Activated T-helper 9 cell treated with anti-CD3 and anti-CD28 coated beads, Interleukin-2, amount 50 U/mL, for 16 hours (primary cell): Measurements from ENCODE around the gene ANAPC10.
"Not testable (repeated sequence)": the region's sequence is repeated elsewhere in the genome, so short reads cannot be mapped to it uniquely, and the experiment has no call there.

ENCODE experiments used
- DNase-seq: peaks from one replicate; pipeline ENCODE4 v3.0.0-alpha.2; 2020; ENCODE audit warnings: low read depth

The ANAPC10 gene, protein sequence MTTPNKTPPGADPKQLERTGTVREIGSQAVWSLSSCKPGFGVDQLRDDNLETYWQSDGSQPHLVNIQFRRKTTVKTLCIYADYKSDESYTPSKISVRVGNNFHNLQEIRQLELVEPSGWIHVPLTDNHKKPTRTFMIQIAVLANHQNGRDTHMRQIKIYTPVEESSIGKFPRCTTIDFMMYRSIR

DNA sequence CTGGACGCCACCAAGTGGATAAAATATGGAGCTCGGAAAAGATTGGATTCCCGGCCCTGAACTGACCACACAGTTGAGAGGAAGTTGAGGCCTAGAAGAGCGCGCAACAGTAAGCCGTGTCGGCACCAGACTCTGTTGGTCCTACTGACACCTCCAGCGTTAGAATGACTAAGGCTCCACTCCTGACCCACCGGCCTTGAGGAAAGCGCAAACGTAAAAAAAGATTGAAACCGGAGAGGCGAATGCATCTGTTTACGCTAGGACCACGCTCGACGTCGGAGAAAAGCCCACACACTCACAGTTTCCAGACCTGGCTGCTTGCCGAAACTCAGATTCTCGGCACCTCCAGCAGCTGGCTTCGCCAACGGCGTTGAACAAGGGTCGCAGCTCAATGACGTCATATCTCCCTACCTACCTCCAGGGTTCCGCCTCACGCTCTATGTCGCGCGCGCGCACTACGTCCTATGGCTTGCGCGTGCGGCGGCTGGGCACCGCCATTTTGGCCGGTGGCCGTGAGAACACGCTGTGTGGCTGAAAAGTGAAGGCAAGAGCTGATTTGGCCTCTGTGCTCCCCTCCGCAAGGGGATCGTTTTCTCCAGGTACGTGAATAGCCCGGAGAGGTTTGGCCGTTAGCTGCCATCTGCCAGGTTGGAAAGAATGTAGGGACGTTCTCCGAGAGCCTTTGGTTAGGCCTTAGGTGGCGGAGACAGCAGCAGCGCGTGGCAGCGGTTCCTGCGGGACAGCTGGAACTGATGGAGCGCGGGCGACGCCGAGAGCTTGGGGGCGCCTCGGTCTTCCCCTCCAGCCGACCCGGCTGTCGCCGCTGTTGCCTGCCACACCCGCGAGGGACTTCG, at the start of gene ANAPC10, which contains the start of gene ABCE1:
TSS of gene ANAPC10 (minus strand) at position 376 of the 854 bp plus-strand sequence. CDS start 2,097 bp downstream, outside the sequence.
TSS of gene ABCE1 (plus strand) at position 491 of the 854 bp plus-strand sequence. CDS start 6,102 bp downstream, outside the sequence.
- peak; percentile 94 for DNase-seq

DNA sequence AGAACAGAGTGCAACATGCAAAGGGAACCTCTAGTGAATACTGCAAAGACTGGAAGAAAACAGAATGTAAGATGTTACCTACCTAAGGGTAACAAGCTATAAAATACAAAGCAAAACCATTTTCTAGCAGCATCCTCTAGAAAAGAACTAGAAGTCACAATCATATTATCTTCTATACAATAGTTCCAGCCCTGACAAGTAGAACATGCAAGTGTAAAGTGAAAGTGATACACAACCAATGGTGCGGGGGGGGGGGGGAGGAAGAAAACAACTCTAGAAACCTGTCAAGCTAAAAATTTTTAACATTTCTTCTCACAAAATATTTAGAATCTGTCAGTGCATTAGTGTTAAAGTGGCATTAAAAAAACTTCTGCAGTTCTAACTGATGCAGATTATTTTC, 38.2 kb upstream of the ANAPC10 start:
- DNase-seq = not testable (repeated sequence)

DNA sequence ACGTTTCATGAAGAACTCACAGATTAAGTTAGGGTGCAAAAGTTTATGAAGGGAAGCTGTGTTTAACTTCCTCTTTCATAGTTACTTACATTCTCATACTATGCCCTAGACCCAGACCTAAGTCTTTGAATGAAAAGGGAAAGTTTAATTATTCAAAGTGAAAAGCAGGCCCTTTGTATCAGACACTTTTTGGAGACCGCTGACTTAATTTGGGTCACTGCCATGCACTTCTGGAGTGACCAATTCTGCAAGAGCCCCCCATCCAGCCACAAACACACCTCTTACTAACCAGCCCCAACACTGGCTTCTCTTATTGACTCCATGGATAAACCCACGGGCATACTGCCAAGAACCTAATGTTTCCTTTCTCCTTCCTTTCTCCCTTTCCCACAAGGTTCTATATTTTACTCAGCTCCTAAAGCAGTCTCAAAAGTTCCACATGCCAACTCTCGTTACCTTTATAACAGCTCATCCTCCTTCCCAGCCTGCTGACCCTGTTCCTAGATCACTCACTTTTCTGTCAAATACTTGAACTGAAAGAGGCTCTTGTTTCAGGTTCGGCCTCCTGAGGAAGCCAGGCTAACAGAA, 34.6 kb upstream of the ANAPC10 start:
- DNase-seq = no peak

DNA sequence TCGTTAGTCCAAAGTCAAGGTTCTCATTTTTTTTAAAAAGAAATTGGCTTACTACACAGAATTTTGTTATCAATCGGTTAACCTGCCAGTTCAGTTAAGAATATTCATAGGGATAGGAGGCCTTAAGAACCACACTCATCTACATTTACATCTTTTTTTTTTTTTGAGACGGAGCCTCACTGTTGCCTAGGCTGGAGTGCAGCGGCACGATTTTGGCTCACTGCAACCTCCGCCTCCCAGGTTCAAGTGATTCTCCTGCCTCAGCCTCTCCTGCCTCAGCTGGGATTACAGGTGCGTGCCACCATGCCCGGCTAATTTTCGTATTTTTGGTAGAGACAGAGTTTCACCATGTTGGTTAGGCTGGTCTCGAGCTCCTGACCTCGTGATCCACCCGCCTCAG, 33.9 kb upstream of the ANAPC10 start:
- DNase-seq = no peak

DNA sequence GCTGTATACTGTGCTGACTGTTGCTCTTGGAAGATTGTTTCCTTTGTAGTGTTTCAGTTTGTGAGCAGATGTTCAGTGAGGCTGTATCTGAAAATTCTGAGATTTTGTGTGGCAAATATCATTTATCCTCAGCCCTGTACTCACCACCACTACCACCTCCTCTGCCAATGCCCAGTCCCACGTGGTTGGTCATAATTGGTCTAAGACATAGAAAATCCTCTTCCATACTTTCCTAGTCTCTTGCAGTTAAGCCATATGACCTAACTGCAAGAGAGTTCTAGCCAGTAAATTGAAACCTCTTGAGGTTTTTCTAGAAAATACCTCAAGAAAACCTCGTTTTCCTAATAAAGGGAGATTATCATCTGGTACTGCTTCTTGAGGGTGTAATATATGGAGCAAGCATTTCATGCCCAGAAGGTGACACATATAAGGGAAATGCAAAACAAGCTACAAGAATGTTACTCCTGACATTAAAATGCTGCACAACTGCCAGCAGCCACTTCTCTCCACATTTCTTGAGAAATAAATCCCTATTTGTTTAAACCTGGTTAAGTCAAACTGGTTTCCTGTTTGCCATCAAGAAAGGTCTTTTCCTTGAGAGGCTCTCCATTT, 32.9 kb upstream of the ANAPC10 start:
- no peak for DNase-seq

DNA sequence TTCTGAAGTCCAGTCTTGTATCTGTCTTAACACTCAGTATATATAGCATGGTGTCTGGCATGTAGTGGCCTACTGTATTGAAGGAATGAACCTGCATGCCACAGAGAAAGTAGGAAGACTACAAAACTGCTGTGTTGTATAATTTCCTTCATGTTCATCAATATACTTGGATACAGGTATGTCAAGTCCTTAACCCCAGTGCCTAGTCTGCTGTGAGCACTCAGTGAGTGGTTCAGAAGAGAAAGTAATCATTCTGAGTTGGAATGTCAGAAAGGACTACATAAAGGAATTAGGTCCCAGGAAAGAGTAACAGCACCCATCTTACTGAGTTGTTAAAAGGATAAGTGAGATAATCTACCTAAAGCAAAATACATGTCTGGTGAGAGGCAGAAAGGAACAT, 32.1 kb upstream of the ANAPC10 start:
- no peak for DNase-seq

DNA sequence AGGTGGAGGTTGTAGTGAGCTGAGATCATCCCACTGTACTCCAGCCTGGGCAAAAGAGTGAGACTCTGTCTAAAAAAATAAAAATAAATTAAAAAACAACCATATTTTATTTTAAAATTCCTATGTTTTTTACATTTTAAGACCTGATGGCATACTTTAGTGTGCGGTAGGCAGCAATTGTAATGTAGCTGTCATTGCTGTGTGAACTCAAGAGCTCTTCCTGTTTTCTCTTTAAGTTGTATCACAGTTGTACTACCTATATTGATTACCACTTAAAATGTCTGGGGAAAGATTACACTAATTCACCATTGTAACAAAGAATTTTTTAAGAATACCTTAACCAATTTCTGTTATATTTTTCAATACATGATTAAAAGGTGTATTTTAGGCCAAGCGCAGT, 27.4 kb upstream of the ANAPC10 start:
- no peak for DNase-seq

DNA sequence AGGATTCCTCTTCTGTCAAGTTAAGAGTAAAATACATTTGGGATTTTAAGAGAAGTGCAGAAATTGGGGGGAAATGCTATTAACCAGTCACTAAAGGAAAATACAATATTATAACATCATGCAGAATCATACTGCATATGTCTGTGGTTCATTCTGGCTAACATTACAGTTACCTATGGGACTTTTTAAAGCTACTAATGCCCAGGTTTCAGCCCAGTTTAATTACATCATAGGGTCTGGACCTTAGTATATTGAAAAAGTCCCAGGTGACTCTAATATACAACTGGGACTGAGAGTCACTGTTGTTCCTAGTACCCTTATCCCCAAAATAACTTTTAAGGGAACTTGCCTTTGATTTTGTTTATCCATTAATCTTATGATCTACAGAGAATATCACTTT, 10.1 kb upstream of the ANAPC10 start:
- DNase-seq = no peak

DNA sequence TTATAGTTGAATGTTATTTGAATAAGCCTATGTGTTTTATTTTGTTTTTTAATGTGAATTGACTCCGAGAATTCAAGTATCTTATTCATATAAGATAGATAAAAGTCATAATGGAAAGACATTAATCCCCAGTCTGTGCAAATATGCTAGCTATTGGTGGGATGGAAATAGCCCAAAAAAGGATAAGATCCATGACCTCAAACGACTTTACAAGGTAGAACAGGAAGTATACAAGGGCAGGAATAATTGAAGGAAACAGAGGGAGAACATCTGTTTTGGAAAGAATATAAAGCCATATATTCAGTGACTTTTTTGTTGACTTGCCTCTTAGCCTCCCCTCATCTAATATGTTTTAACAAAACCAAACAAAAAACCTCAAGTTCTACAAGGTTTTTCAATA, 9.1 kb upstream of the ANAPC10 start:
- no peak for DNase-seq

DNA sequence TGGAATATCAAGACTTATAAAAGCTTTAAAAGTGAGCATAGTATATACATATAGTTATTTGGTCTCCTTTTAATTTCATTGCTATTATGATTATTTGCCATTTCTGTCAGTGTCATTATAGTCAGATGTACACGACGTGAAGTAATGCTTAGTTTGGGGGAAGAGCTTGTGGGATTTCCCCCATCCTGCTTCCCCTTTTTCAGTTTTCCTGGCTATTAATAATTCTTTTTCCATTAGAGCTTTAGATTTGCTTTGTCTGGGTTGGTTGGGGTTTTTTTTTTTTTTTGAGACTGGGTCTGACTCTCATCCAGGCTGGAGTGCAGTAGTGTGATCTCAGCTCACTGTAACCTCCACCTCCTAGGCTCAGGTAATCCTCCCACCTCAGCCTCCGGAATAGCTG, 5.5 kb upstream of the ANAPC10 start:
- no peak for DNase-seq

DNA sequence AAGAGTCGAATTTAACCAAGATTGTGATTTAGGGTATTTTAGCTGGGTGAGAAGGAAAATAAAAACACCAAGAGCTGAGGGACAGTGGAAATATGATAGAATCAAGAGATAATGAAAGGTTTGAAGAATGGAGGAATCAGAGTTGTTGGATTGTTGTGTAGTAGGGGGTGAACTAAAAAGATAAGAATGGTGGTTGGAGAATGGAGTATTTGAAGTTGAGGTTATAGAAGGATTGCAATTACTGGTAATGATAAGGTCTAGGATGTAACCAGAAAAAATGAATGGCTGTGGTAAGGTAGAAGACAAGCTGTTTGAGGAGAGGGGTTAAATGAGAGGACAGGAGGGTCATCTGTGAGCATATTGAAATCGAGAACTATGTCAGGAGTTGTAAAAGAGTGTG, 4.6 kb upstream of the ANAPC10 start:
- no peak for DNase-seq

DNA sequence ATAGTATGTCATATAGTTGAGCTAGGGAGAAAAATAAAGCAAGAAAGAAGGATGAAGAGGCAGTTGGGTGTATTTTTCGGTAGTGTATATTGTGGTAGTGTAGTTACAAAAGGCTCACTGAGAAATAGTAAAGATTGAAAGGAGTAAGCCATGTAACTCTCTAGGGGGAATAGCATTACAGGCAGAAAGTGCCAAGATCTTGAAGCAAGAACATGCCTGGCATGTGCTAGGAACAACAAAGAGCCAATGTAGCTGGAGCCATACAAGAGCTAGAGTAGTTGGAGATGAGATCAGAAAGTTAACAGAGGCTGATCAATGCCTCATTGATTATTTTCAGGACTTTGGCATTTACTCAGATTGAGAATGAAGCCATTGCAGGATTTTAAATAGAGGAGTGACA, 3.1 kb upstream of the ANAPC10 start:
- DNase-seq = no peak

DNA sequence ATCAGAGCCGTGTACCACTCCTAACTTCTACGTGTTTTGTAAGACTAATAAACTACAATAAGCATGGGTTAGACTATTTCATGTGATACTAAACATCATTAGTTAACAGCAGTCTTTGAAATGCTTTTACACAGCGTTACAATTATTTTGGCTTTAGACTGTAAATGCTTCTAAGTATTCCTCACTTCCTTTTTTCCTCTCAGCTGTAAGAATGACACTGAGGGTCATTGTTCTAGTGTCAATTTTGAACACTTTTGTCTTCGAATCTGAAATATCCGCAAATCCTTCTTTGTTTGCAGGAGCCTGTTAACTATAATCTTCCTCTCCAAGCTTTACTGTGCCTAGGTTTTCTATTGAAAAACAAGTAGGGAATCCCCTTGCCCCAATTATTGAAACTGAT, 1.7 kb upstream of the ANAPC10 start:
- DNase-seq = no peak

DNA sequence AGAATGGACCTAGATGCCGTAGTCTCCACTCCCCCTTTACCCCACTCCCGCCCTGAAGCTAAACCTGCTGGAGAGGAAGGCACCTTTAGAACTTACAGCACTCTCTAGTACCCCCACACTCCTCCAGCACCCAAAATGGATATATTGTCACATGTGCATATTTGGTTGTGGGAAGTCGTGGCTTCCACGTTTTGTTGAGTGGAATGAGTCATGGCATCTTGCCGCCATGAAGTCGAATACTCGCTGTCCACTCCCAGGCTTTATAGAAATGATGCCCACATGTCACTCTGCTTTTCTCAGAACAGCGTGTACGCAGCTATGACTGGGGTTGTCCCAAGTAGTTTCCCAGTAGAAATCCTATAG, 660 bp upstream of the ANAPC10 start:
- DNase-seq = peak; percentile 24

DNA sequence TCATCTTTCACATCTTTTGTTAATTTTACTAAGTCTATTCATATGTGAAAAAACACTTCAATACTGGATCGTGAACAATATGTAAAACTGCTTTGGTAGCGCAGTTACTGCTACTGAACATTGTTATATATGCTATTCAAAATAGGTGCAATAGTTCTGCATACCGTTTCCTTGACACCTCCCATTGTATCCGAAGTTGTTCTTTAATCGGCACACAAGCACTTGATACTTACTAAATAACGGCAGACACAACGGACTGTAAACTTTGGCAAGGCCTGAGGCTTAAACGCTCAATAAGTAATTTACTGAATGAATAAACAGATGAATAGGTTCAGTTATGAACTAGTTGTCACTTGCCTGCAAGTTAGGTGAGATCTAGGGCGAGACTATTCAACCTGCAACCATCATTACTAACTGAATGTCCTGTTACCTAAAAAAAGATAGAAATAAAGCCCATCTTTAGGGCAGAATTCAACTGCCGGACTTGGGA, 620 bp downstream of the ANAPC10 start:
- DNase-seq = no peak

DNA sequence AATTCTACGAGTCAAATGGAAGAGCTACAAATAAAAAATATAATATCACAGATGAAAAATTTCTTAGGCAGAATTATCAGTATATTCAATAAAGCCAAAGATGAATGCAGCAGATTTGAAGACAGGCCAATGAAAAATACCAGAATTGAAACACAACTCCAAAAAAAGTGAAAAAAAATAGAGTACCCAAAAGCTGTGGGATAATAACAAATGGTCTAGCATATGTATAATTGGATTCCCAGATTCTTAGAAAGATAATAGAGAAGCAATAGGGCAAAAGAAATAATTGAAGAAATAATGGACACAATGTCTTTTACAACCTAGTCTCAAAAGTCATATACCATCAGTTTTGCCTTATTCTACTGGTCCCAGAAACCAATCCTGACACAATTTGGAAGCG, 4.4 kb downstream of the ANAPC10 start:
- no peak for DNase-seq

DNA sequence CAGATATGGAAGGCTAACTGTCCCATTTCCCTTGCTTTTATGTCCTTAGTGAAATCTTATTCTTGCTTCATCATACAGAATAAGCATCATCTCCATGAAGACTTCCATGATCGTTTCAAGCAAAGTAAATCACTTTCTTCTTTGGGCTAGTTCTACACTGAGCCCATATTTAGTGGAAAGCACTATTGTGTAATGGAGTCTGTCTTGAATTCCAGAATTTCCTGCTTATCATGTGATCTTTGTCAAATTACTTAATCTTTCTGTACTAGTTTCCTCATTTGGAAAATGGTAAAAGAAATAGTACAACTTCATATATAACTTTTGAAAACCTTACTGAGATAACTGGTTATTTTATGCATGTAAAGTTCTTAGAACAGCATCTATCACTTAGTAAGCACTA, 7.6 kb downstream of the ANAPC10 start:
- DNase-seq = no peak

DNA sequence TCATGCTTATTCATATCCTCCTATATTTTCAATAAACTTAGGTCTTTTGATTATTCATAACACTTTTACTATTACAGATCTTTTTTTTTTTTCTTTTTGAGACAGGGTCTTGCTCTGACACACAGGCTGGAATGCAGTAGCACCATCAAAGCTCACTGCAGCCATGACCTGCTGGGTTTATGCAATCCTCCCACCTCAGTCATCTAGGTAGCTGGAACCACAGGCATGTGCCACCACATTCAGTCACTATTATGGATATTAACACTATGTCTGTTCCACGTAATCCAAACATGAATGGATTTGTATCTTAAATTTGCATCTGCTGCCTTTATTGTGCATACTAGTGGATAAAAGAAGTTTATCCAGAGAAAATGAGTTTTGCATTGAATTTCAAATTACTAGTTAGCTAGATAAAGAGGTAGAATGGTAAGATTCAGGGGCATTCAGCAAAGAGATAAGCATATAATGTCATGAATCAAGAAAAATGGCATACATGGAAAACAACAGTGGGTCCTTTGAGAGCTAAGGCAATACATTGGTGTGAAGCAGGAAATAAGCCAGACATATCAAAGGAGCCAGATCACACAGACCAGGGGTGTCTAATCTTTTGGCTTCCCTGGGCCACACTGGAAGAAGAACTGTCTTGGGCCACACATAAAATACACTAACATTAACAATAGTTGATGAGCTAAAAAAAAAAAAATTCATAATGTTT, 13.9 kb downstream of the ANAPC10 start:
- DNase-seq = no peak

DNA sequence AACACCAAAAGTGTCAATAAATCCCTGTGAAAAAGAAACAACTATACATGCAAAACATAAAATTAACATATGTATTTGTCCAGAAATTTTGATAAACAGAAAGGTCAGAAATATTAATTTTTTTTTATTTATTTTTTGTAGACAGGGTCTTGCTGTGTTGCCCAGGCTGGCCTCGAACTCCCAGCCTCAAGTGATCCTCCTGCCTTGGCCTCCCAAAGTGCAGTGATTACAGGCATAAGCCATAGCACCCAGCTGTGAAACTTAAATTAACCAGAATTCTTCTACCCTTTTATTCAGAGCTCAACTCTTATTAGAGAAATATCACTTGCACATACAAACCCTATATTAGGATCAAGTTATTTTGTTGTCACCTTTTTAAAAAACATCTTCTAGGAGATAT, 16.2 kb downstream of the ANAPC10 start:
- DNase-seq = no peak

DNA sequence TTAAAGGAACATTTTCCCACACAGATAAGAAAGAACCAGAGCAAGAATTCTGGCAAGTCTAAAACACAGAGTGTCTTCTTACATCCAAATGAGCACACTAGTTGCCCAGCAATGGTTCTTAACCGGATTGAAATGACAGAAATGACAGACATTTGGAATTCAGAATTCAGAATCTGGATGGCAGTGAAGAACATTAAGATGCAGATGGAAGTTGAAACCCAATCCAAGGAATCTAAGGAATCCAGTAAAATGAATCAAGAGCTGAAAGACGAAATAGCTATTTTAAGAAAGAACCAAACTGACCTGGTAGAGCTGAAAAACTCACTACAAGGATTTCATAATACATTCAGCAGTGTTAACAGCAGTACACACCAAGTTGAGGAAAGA, 21.5 kb downstream of the ANAPC10 start:
- DNase-seq = no peak

DNA sequence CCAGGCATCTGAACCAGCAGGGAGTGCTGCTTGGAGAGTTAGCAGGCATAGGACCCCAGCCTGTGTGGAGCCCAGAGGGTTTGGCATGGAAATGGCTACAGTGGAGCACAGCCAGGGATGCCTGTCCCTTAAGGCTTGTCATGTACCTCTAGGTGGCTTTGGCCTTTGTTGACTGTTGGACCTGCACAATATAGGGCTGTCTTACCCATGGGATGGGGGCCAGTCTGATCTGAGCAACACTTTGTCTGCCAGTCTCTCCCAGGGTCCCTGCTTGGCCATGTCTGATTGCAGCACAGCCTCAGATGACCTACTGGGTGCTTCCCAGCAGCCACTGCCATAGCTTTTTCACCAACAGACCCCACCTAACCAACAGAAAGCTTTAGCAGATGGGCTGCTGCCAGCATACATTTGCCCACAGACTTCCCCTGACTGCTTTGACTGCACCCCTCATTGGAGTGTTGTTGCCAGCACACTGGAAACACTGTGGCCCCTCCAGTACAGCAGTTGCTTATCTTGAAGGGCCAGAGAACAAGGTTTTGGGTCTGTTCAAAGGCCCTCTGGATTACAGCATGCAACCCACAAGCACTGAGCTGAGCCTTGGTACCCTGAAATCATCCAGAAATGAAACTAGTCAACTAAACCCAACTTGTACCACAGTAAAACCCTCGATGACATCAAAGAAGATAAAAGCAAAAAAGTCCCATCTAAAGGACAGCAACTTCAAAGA, 22.1 kb downstream of the ANAPC10 start:
- DNase-seq = no peak
